ENCODE results near the gene KPNA1.

DNA sequence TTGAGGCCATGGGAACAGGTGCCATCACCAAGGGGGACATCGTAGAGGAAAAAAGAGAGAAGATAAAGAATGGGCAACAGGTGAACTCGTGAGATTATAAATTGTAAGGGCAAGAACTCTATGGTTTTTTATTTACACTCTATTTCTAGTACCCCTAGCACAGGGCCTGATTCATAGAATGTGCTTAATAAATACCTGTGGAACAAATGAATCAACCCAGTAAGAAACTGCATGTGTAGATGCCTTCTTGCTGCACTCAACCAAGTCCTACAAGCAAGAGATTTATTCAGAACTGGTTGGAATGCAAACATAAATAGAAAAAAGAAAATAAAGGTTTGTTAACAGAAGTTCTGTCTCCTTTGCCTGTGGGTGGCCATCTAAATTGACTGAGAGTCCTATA, 18.7 kb upstream of the KPNA1 start:
- TF ChIP-seq, protein P1, sequence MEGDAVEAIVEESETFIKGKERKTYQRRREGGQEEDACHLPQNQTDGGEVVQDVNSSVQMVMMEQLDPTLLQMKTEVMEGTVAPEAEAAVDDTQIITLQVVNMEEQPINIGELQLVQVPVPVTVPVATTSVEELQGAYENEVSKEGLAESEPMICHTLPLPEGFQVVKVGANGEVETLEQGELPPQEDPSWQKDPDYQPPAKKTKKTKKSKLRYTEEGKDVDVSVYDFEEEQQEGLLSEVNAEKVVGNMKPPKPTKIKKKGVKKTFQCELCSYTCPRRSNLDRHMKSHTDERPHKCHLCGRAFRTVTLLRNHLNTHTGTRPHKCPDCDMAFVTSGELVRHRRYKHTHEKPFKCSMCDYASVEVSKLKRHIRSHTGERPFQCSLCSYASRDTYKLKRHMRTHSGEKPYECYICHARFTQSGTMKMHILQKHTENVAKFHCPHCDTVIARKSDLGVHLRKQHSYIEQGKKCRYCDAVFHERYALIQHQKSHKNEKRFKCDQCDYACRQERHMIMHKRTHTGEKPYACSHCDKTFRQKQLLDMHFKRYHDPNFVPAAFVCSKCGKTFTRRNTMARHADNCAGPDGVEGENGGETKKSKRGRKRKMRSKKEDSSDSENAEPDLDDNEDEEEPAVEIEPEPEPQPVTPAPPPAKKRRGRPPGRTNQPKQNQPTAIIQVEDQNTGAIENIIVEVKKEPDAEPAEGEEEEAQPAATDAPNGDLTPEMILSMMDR (IDR thresholded peaks at IDR 0.05) = no peak
- TF ChIP-seq POLR2A (IDR thresholded peaks at IDR 0.05) = no peak
